ENCODE results near the gene NFIC. TPM values are rescaled to one million over a fixed set of nuclear protein-coding genes. Genes with fewer than 3 reads are reported as not detected.

NFIC gene
- total and polyA plus RNA-seq, 10 of the 15 experiments (the other 5 are each of a cell fraction or from before 2014, with no cell fraction given) = 0.71 to 53.5 (median 10.2) TPM

DNA sequence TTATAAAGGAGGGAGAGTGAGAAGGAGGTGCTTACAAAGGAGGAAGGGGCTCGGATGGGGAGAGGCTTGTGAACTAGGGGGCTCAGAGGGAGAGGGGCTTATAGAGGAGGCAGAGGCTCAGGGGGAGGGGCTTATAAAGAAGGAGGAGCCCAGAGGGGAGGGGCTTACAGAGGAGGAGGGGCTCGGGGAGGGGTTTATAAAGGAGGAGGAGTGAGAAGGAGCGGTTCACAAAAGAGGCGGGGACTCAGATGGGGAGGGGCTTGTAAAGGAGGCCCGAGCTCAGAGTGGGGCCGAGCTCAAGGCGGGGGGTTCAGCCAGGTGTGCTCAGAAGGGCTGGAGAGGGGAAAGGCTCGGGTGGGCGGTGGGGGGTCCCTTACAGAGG, 113.4 kb downstream of the NFIC start:
- H3K4me3 ChIP-seq = no peak overlapping the region
- H2AFZ ChIP-seq (ENCODE audit: control insufficient read depth, low read depth, low read length) = no peak overlapping the region
- no peak overlapping the region for H3K9ac ChIP-seq (ENCODE audit: control insufficient read depth, insufficient read depth, low read length)
- POLR2A ChIA-PET = no interaction called here
- intact Hi-C loops (cut with micrococcal nuclease; ENCODE audit: unreplicated experiment) (no loop called here), in situ Hi-C loops (cut with MboI) (no loop called here)
- FAIRE-seq (no peak), ATAC-seq (peak; percentile 69), DNase-seq (ENCODE audit: low read depth, low spot score) (no peak)
- H3K4me1 ChIP-seq (ENCODE audit: control insufficient read depth, insufficient read depth, low read length) = no peaks in the 10 kb centered on the region
- H3K79me2 ChIP-seq (ENCODE audit: control insufficient read depth, insufficient read depth, low read length) = no peaks in the 10 kb centered on the region
- BruUV-seq (replicated peaks) = no TSS peak
- peaks cover 0 to 2% of the 10 kb centered on the region in 2 experiments; a peak in 3 of 4 replicates for H3K27me3 ChIP-seq (replicated peaks in 1 of 2; ENCODE audit: control insufficient read depth in 2 of 2, insufficient read depth in 2 of 2, low read length in 1 of 2)
- RAD21 ChIA-PET (ENCODE audit: unreplicated experiment) = interaction anchor here (1.0 kb wide), 1 partner anchor 204 kb away, joined by 4 read pairs; no protein-coding TSS in a partner anchor
- 40% methylated on average over 5 of the region's 9 CpGs for WGBS (ENCODE audit: insufficient coverage, insufficient replicate concordance, low lambda C conversion rate, missing lambda C conversion rate)
- no peak overlapping the region for H3K4me2 ChIP-seq (ENCODE audit: control insufficient read depth, insufficient read depth)
- TF ChIP-seq, protein P1, sequence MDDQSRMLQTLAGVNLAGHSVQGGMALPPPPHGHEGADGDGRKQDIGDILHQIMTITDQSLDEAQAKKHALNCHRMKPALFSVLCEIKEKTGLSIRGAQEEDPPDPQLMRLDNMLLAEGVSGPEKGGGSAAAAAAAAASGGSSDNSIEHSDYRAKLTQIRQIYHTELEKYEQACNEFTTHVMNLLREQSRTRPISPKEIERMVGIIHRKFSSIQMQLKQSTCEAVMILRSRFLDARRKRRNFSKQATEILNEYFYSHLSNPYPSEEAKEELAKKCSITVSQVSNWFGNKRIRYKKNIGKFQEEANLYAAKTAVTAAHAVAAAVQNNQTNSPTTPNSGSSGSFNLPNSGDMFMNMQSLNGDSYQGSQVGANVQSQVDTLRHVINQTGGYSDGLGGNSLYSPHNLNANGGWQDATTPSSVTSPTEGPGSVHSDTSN (IDR thresholded peaks at IDR 0.05; ENCODE audit: insufficient replicate concordance, low read depth, low read length) = no peak
- TF ChIP-seq KDM1A (IDR thresholded peaks at IDR 0.05; ENCODE audit: borderline replicate concordance) (no peak), MTA2 (IDR thresholded peaks at IDR 0.05; ENCODE audit: low read depth) (no peak), IKZF2 (IDR thresholded peaks at IDR 0.05) (no peak), EP300 (IDR thresholded peaks at IDR 0.05; ENCODE audit: borderline replicate concordance in 1 of 2, control insufficient read depth in 1 of 2, low read depth in 2 of 2, low read length in 2 of 2) (no peak)
- H3K27ac ChIP-seq (ENCODE audit: control insufficient read depth, insufficient read depth) = no peak overlapping the region
- no peaks in the 10 kb centered on the region for H4K20me1 ChIP-seq (ENCODE audit: control insufficient read depth, insufficient read depth)
- SMC1A ChIA-PET (ENCODE audit: uncharacterized antibody, unreplicated experiment) = no interaction called here
- no peaks in the 10 kb centered on the region; the same call in 2 of the 3 replicates for H3K9me3 ChIP-seq (replicated peaks; ENCODE audit: control insufficient read depth, insufficient read depth, low read length)
- CTCF ChIA-PET = interaction anchor here (0.7 to 2.1 kb wide), 3 partner anchors 10 to 175 kb away, joined by 3 to 9 read pairs (median 6); no protein-coding TSS in a partner anchor
- no peaks in the 10 kb centered on the region for H3K36me3 ChIP-seq (ENCODE audit: control insufficient read depth in 2 of 2, insufficient read depth in 2 of 2, low read length in 1 of 2)
